ENCODE measurements around the gene MED9.

The MED9 gene

DNA sequence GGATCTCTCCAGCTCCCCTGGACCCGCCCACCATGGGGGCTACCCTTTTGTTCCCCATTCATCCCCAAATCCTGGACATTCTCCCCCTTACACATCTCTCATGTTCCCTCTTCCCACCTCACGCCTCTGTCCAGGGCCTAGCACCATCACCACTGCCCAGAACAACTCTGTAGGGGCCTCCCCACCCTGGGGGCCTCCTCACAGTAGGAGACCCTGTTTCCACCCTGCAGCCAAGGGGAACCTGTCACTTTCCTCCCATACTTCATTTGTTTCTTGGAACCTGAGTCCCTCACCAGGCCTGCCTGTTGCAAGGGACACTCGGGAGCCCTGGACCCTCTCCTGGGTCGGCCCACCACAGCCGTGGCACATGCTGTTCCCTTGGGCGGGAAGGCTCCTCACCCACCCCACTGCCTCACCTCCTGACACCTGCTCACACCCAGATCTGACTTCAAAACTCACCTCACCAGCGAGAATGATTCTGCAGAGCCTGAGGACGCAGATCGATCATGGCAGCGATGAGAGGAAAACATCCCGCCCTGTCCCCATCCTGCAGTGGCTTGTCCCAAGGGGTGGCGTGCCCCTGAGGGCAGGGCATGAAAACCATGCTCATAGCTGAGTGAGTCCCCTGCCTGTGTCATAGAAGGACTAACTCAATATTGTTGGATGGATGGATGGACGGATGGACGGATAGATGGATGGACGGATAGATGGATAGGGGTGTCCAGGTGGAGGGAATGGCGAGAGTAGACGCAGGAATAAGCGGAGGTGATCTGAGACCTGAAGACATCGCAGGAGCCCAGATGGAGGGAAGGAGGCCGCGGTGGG, 26.2 kb downstream of the MED9 start:
- no peak for FAIRE-seq
- no peak for DNase-seq (ENCODE audit: insufficient read length, low spot score)

- no peak for DNase-seq (ENCODE audit: insufficient read length, low spot score)
- no peak for FAIRE-seq
Measured at GRCh38 chr17:17503566-17504130, 26.8 kb downstream of the MED9 start.

GRCh38 chr17:17504341-17505140, 27.7 kb downstream of the MED9 start:
- DNase-seq (ENCODE audit: insufficient read length, low spot score), result no peak
- FAIRE-seq, result no peak

DNA sequence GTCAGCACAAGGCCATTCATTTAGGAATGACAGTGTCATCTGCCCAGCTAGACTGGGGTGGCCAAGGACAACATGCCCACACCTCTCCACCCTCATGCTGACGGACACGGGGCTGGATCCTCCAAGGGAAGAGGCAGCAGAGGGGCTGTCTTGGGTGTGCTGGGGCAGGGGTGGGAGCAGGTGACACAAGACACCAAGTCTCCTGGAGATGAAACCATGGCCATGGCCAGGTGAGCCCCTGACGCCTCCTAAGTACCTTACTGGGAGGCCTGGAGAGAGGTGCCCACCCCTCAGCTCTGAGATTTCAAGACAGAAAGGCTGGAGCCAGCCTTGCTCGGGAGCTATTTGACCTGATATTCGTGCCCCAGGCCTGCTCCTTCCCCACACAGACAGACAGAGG, 28.4 kb downstream of the MED9 start:
- no peak for FAIRE-seq

DNA sequence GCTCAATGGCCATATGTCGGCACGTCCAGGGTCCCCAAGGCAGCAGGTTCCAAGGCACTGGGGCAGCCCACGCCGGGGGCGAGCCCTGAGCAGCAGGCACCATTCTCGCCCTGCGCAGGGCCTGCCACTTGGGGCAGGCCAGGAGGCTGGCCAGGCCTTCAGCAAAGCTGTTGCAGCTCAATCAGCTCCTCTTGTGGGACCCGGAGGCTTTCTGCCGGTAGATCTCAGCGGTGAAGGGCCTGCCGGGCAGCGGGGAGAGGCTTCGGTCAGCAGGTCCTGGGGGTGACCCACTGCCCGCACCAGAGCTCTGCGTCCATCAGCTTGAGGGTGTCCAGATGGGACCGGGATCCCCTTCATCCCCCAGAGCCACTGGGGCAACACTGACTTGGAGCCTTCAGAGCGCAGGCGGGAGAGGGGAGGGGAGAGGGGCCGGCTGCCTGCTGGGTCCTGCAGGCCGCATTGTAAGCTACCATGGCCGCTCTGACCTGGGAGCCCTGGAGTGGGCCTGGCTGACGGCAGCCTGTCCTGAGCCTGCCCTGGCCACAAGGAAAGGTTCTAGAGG, 28.9 kb downstream of the MED9 start:
- FAIRE-seq (no peak), DNase-seq (ENCODE audit: insufficient read length, low spot score) (no peak)

More for the DNA sequence above, 28.4 kb downstream of the MED9 start:
- DNase-seq (ENCODE audit: insufficient read length, low spot score), result no peak

GRCh38 chr17:17506181-17506741, 29.5 kb downstream of the MED9 start:
- DNase-seq (ENCODE audit: insufficient read length, low spot score) (no peak), FAIRE-seq (no peak)

DNA sequence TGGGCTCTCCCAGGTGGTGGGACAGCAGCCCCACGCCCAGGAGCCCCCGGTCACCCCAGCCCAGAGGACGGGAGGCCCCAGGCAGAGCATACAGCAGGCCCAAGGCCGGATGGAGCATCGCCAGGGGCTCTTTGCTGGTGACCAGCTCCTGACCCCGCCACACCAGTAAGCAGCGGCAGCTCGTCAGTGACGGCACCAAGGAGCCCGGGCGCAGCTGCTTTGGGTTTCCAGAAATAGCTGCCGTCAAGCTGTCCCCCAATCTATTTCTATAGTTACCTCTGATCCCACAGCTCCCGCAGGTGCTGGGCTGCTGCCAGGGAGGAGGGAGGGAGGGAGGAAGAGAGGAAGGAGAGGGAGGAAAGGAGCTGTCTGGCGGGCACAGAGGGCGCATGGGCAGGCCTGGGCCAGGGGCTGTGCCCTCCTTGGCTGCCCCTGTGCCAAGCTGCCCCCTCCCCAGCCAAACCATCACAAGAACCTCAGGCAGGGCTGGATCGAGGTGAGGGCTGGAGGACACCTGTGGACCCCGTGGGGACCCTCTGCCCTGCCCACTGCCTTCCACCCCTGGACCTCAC, 30.2 kb downstream of the MED9 start:
- FAIRE-seq (no peak), DNase-seq (ENCODE audit: insufficient read length, low spot score) (no peak)

DNA sequence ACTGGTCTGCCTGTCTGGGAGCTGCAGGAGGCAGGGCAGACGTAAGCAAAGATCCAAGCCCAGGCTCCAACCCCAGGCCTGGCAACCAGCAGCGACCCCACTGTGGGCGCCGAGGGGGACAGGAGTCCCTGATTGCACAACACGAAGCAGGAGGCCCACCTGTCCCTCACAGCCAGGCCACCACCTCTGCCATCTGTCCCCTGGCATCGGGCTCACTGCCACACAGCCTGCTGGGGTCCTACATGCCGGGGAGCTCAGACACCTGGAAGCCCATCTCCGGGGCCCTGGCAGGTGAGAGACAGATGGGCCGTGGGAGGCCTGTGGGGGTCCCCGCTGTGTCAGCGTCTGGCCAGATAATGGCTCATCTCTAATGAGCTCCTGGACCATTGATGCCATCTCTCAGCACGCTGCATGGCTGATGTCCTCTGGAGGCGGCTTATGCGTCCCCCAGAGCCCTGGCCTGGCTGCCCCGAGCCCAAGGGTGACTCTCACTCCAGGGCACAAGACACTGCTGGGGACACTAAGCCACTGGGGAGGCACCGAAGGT, 30.7 kb downstream of the MED9 start:
- FAIRE-seq (no peak), DNase-seq (ENCODE audit: insufficient read length, low spot score) (no peak)

GRCh38 chr17:17508019-17508535, 31.3 kb downstream of the MED9 start:
- FAIRE-seq (no peak), DNase-seq (ENCODE audit: insufficient read length, low spot score) (no peak)

- FAIRE-seq, result no peak
- DNase-seq (ENCODE audit: insufficient read length, low spot score), result no peak
Measured at GRCh38 chr17:17508646-17509591, 32.1 kb downstream of the MED9 start.

GRCh38 chr17:17509601-17510425, 33.0 kb downstream of the MED9 start:
- FAIRE-seq (no peak), DNase-seq (ENCODE audit: insufficient read length, low spot score) (no peak)

DNA sequence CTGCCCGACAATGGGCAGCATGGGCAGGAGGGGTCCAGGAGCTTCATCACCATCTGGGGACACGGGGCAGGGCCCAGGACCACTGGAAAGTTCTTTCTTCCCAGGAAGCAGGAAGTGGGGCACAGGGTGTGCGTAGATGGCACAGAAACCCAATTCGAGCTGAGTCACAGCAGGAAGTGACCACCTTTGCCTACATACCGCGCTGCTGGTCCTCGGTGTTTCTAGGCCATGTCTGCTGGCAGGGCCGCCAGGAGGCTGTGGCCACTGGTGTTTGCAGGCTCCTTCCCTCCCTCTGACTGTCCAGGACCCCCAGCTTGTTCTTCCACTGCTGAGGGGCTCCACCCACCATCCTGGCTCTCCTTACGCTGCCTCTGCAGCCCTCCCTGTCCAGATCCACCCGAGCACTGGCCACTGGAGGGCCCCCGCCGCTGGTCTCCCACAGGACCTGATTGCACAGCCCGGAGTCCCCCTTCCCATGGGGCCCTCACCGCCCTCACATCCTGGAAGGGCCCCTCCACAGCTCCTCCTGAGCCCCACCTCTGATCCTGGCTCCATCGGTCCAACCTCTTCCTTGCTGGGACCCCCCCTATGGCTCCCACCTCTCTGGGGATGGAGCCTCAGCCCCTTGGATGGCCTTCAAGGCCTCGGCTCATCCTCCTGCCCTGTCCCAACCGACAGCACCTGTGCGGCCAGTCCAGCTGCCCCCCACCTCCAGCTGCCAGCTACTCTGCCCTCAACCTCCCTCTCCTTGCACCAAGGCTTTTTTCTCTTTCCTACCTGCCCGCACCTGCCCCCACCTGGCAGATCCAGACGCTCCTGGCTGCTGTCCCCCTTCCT, 33.9 kb downstream of the MED9 start:
- no peak for DNase-seq (ENCODE audit: insufficient read length, low spot score)

GRCh38 chr17:17511293-17511741, 34.5 kb downstream of the MED9 start:
- FAIRE-seq, result no peak
- DNase-seq (ENCODE audit: insufficient read length, low spot score), result no peak

More for the DNA sequence above, 33.9 kb downstream of the MED9 start:
- FAIRE-seq, result no peak

DNA sequence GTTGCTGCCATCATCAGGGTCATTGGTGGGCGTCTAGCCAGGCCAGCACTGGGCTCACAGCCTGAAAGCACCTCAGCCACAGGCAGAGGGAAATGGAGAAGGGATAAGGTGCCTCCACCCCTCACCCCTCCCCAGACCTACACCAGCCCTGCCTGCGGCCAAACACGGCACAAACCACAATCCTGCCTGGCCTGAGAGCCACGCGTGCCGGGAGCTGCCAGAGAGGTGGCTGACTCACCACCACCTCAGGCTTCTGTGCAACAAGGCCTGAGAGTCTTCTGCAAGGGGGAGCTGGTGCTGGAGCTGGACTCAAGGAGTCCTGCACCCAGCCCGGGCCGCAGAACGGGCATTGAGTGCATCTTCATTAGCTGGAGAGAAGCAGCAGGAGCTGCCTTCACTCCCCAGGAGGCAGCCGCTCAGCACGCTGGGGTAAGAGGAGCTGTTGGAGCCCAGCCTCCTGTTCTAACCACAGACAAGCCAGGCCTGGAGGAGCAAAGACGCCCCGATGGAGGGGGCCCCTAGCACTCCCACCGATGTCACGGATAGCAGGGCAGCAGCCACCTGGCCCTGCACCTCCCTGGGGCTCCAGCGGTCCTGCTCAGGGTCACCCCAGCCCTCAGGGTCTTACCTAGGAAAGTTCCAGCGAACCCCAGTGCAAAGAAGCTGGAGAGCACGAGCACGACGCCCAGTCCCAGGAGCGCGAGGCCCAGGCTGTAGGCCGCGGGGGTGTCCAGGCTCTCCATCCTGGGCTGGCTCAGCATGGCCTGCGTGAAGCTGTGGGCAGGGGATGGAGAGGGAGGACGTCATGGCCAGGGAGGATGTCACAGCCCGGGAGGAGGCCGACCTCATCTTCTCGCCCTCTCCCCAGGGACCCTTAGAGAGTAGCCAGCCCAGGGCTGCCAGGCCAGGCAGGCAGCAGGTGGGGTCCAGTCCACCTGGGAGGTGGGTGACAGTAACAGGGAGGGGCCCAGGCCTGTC, 35.4 kb downstream of the MED9 start:
- DNase-seq (ENCODE audit: insufficient read length, low spot score), result no peak
- FAIRE-seq, result no peak

DNA sequence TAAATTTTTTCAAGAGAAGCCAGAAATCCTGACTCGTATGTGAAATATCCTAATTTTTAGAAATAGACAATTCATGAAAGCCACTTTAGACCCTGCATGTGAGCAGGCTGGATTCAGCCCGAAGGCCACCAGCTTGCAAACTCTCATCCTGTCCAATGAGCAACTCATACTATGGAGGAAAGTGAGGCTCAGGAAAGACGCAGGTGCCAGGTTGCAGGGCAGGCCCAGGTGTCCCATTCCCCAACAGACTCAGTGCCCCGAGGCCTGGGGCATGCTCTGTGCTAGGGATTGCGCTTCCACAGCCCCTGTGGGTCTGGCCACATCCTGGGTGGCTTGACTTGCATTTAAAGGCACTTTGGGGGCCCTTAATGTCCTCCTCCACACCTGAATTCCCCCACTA, 36.1 kb downstream of the MED9 start:
- DNase-seq (ENCODE audit: insufficient read length, low spot score) (no peak), FAIRE-seq (no peak)

GRCh38 chr17:17513626-17514025, 36.8 kb downstream of the MED9 start:
- DNase-seq (ENCODE audit: insufficient read length, low spot score), result no peak
- no peak for FAIRE-seq
